ENCODE data around the gene DIAPH2.

GRCh38 chrX:97609357-97609756 lies 924.7 kb downstream of the DIAPH2 start:
- TF ChIP-seq POLR2A (IDR thresholded peaks at IDR 0.05; ENCODE audit: low read depth, low read length) (no peak), TAF1 (IDR thresholded peaks at IDR 0.05; ENCODE audit: borderline replicate concordance, low read depth, low read length) (no peak)

Measured in GM12892 (cell line).